HEK293T (cell line): Measurements from ENCODE around the gene EVI2A.

Experiments
- CTCF ChIA-PET: fragments of 350-600 bp; formaldehyde crosslinking; extraction: SDS; loops from one replicate; lab custom pipeline; 2021; ENCODE audit warnings: antibody characterized with exemption, inconsistent platforms; lab: Yijun Ruan, JAX
- POLR2A ChIA-PET: fragments of 350-600 bp; formaldehyde crosslinking; extraction: SDS; loops from one replicate; lab custom pipeline; 2020; ENCODE audit warnings: antibody characterized with exemption, inconsistent platforms; lab: Yijun Ruan, JAX
- DNase-seq: peaks from one replicate; pipeline ENCODE4 v3.0.0; 2012; ENCODE audit warnings: mixed read lengths; ENCODE audit errors: extremely low spot score
- ARNT ChIP-seq: fragments of 450-650 bp; IDR thresholded peaks from 2 replicates; pipeline ENCODE4 v1.6.1; 2017; ENCODE audit warnings: mild to moderate bottlenecking
- BHLHE40 ChIP-seq: fragments of 450-650 bp; IDR thresholded peaks from 2 replicates; pipeline ENCODE4 v1.6.1; 2016; ENCODE audit warnings: mild to moderate bottlenecking, moderate library complexity, borderline replicate concordance
- CTBP1 ChIP-seq: fragments of 450-650 bp; IDR thresholded peaks from 2 replicates; pipeline ENCODE4 v1.6.1; 2016; ENCODE audit warnings: borderline replicate concordance
- ELF4 ChIP-seq: fragments of 450-650 bp; IDR thresholded peaks from 2 replicates; pipeline ENCODE4 v1.6.1; 2017; ENCODE audit warnings: antibody characterized with exemption
- FOXA1 ChIP-seq: fragments of 450-650 bp; IDR thresholded peaks from 2 replicates; pipeline ENCODE4 v1.6.1; 2016; ENCODE audit warnings: mild to moderate bottlenecking
- FOXK2 ChIP-seq: fragments of 450-650 bp; IDR thresholded peaks from 2 replicates; pipeline ENCODE4 v1.6.1; 2016; ENCODE audit warnings: mild to moderate bottlenecking
- FOXM1 ChIP-seq: fragments of 450-650 bp; IDR thresholded peaks from 2 replicates; pipeline ENCODE4 v1.6.1; 2017; ENCODE audit warnings: mild to moderate bottlenecking, borderline replicate concordance
- HDGF ChIP-seq: fragments of 450-650 bp; IDR thresholded peaks from 2 replicates; pipeline ENCODE4 v1.6.1; 2017; ENCODE audit warnings: antibody characterized with exemption, borderline replicate concordance
- L3MBTL2 ChIP-seq: fragments of 450-650 bp; conservative IDR thresholded peaks from 2 replicates; pipeline ENCODE4 v1.6.1; 2016; ENCODE audit warnings: mild to moderate bottlenecking
- LEF1 ChIP-seq: fragments of 450-650 bp; IDR thresholded peaks from 2 replicates; pipeline ENCODE4 v1.6.1; 2017; ENCODE audit warnings: mild to moderate bottlenecking, borderline replicate concordance
- NFRKB ChIP-seq: fragments of 450-650 bp; IDR thresholded peaks from 2 replicates; pipeline ENCODE4 v1.6.1; 2016; ENCODE audit warnings: mild to moderate bottlenecking, moderate library complexity
- PKNOX1 ChIP-seq: fragments of 450-650 bp; IDR thresholded peaks from 2 replicates; pipeline ENCODE4 v1.6.1; 2016
- SP1 ChIP-seq: fragments of 450-650 bp; IDR thresholded peaks from 2 replicates; pipeline ENCODE4 v1.6.1; 2017
- SUZ12 ChIP-seq: fragments of 450-650 bp; IDR thresholded peaks from 2 replicates; pipeline ENCODE4 v1.6.1; 2016; ENCODE audit warnings: mild to moderate bottlenecking
- TARDBP ChIP-seq: fragments of 450-650 bp; IDR thresholded peaks from 2 replicates; pipeline ENCODE4 v1.6.1; 2016
- ZNF384 ChIP-seq: fragments of 450-650 bp; IDR thresholded peaks from 2 replicates; pipeline ENCODE4 v1.6.1; 2016

The EVI2A gene

GRCh38 chr17:31323551-31323950, 2.1 kb upstream of the EVI2A start:
- ChIA-PET CTCF (no interaction called here), POLR2A (no interaction called here)
- TF ChIP-seq CTBP1 (no peak), SUZ12 (no peak), TARDBP (no peak), FOXA1 (no peak), HDGF (no peak), PKNOX1 (no peak), FOXK2 (no peak), ELF4 (no peak), ARNT (no peak), SP1 (no peak)
- no peak for DNase-seq

DNA sequence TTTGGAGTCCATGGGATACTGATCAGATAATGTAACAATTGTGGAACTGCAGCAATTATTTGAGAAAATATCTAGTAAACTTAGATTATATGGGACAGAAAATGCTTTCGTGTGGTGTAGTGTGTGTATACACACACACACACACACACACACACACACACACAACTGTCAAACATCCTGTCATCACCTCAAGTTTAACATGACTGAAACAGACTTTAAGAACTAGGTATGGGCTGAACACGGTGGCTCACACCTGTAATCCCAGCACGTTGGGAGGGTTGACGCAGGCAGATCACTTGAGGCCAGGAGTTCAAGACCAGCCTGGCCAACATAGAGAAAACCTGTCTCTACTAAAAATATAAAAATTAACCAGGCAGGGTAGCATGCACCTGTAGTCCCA, 544 bp upstream of the EVI2A start:
- ChIA-PET POLR2A (no interaction called here), CTCF (interaction anchor here (0.5 kb wide), 1 partner anchor 27 kb away, joined by 3 read pairs; no protein-coding TSS in a partner anchor)
- no peak for TF ChIP-seq FOXM1
- no peak for DNase-seq

- no peak for DNase-seq
- ChIA-PET CTCF (no interaction called here), POLR2A (no interaction called here)
- TF ChIP-seq TARDBP (no peak), BHLHE40 (no peak), FOXM1 (no peak), SP1 (no peak), FOXK2 (no peak), PKNOX1 (no peak), FOXA1 (no peak), ZNF384 (no peak), CTBP1 (no peak), LEF1 (no peak)
These were observed 631 bp downstream of the EVI2A start for GRCh38 chr17:31320791-31321190.

DNA sequence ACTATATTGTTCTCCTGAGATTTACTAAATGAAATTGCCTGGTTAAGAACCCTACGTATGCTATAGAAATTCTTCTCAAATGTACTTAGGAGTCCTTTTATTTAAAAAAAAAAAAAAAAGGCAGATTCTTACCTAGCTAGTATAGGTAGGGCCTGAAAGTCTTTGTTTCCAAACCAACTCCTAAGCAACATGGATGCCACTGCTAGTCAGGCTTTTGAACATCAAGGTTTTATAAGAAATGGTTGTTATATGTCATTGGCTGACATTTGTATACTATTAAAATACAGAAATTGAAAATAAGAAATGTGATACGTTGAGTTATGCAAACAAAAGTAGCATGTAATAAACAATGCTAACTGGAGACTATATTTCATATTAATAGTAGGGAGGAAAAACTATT, 1.2 kb downstream of the EVI2A start:
- CTCF ChIA-PET, result no interaction called here
- no peak for DNase-seq
- POLR2A ChIA-PET, result no interaction called here
- TF ChIP-seq TARDBP (no peak), ELF4 (no peak), ARNT (no peak), FOXA1 (no peak), BHLHE40 (no peak)

- TF ChIP-seq SP1 (no peak), L3MBTL2 (no peak), LEF1 (no peak), NFRKB (no peak), CTBP1 (no peak), FOXM1 (no peak), FOXA1 (no peak), ELF4 (no peak), ARNT (no peak), BHLHE40 (no peak), SUZ12 (no peak)
- ChIA-PET CTCF (interaction anchor here (0.6 kb wide), 1 partner anchor 198 kb away, joined by 3 read pairs; no protein-coding TSS in a partner anchor), POLR2A (no interaction called here)
- no peak for DNase-seq
These were observed 2.4 kb downstream of the EVI2A start for GRCh38 chr17:31318851-31319661.

DNA sequence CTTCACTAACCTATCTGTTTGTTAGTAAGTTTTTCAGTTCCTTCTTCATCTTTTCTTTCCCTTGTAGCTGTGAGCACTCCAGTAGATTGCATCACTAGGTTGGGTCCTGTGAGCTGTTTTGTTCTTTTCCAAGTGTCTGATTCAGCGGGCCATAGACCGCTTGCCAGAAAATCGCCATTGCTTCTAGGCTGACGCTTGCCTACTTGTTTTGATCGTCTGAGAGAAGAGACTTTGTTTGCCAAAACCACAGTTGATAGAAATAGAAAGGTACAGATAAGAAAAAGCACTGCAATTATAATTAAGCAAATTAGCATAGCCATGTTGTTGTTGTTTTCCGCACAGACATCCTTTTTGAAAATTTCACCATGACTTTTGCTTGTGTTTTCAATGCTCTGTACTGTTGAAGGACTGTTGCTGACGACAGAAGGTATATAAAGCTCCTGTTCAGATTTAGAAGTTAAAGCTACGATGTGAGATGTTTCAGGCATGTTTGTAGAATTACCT, 3.1 kb downstream of the EVI2A start:
- CTCF ChIA-PET, result no interaction called here
- no peak for DNase-seq

GRCh38 chr17:31314782-31315100, 6.7 kb downstream of the EVI2A start:
- CTCF ChIA-PET, result no interaction called here
- DNase-seq, result no peak
- POLR2A ChIA-PET, result no interaction called here
- TF ChIP-seq ARNT, result no peak
- TF ChIP-seq SP1, result no peak
- no peak for TF ChIP-seq FOXA1
- no peak for TF ChIP-seq HDGF
- no peak for TF ChIP-seq BHLHE40
- TF ChIP-seq L3MBTL2, result no peak
- TF ChIP-seq ELF4, result no peak
- no peak for TF ChIP-seq FOXM1
- TF ChIP-seq NFRKB, result no peak
- TF ChIP-seq FOXK2, result no peak
- no peak for TF ChIP-seq SUZ12
- no peak for TF ChIP-seq TARDBP
- no peak for TF ChIP-seq CTBP1
- TF ChIP-seq PKNOX1, result no peak
- no peak for TF ChIP-seq LEF1
- no peak for TF ChIP-seq ZNF384

More for the DNA sequence above, 3.1 kb downstream of the EVI2A start:
- POLR2A ChIA-PET, result no interaction called here
- TF ChIP-seq FOXK2 (no peak), ARNT (no peak), HDGF (no peak), TARDBP (no peak), CTBP1 (no peak), ELF4 (no peak), SUZ12 (no peak), FOXA1 (no peak)
